Measurements from ENCODE around the gene RAF1.

Gene RAF1

DNA sequence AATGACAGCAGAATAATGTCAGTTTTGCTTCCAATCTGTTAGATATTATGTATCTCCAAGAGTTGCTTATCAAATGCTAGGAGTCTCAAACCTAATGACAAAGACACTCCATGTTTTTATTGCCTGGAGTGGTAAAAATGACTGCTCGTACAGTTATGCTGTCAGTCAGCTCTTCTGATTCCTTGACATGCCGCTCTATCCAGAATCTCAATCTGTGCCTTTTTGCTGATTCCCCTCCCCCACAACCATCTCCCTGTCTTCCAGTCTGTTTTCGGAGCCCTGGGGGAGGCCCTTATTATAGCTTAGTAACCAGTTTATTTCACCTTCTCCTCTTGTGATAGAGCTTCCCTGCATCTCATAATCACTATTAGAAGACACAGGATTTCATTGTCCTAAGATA, 104.4 kb downstream of the RAF1 start:
- no peaks in the 10 kb centered on the region for H3K27me3 ChIP-seq (ENCODE audit: low read length)
- H3F3A ChIP-seq (ENCODE audit: insufficient read depth): no peaks in the 10 kb centered on the region
- H3K4me3 ChIP-seq (ENCODE audit: insufficient read depth, low read length, poor library complexity, severe bottlenecking): no peak overlapping the region
- TF ChIP-seq, protein P1, sequence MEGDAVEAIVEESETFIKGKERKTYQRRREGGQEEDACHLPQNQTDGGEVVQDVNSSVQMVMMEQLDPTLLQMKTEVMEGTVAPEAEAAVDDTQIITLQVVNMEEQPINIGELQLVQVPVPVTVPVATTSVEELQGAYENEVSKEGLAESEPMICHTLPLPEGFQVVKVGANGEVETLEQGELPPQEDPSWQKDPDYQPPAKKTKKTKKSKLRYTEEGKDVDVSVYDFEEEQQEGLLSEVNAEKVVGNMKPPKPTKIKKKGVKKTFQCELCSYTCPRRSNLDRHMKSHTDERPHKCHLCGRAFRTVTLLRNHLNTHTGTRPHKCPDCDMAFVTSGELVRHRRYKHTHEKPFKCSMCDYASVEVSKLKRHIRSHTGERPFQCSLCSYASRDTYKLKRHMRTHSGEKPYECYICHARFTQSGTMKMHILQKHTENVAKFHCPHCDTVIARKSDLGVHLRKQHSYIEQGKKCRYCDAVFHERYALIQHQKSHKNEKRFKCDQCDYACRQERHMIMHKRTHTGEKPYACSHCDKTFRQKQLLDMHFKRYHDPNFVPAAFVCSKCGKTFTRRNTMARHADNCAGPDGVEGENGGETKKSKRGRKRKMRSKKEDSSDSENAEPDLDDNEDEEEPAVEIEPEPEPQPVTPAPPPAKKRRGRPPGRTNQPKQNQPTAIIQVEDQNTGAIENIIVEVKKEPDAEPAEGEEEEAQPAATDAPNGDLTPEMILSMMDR (IDR thresholded peaks at IDR 0.05; ENCODE audit: insufficient read depth, low read length, poor library complexity, severe bottlenecking): no peak
- TF ChIP-seq EZH2phosphoT487 (conservative IDR thresholded peaks at IDR 0.05; ENCODE audit: low read length): no peak
- no peaks in the 10 kb centered on the region for H3K36me3 ChIP-seq (ENCODE audit: low read length)
- no peaks in the 10 kb centered on the region for H3K9me2 ChIP-seq (replicated peaks; ENCODE audit: insufficient read depth, low read length)
- no peak overlapping the region for H3K4me2 ChIP-seq (ENCODE audit: low read depth, low read length, poor library complexity, severe bottlenecking)
- peaks cover 74% of the 10 kb centered on the region for H3K79me2 ChIP-seq (ENCODE audit: insufficient read depth, low read length)
- no peaks in the 10 kb centered on the region for H3K9me3 ChIP-seq (ENCODE audit: insufficient read depth, low read length)
- H2AFZ ChIP-seq (ENCODE audit: low read depth, low read length, severe bottlenecking): no peak overlapping the region
- no peak overlapping the region for H3K27ac ChIP-seq (ENCODE audit: low read depth, low read length)
- H3K9ac ChIP-seq (ENCODE audit: low read length): no peak overlapping the region
- H4K20me1 ChIP-seq (ENCODE audit: low read depth, low read length): peaks cover 3% of the 10 kb centered on the region; the same call in 1 of the 2 replicates

- Histone ChIP-seq H4K20me1 (ENCODE audit: low read depth, low read length) (peaks cover 3% of the 10 kb centered on the region; the same call in 1 of the 2 replicates), H3K4me3 (ENCODE audit: insufficient read depth, low read length, poor library complexity, severe bottlenecking) (no peak overlapping the region), H3K27ac (ENCODE audit: low read depth, low read length) (no peak overlapping the region)
These were observed 105.2 kb downstream of the RAF1 start for GRCh38 chr3:12558706-12559105.

GRCh38 chr3:12557473-12558100, 106.3 kb downstream of the RAF1 start:
- no peaks in the 10 kb centered on the region for H3K9me2 ChIP-seq (replicated peaks; ENCODE audit: insufficient read depth, low read length)
- H3K79me2 ChIP-seq (ENCODE audit: insufficient read depth, low read length): peaks cover 57% of the 10 kb centered on the region
- H2AFZ ChIP-seq (ENCODE audit: low read depth, low read length, severe bottlenecking): peak overlapping the region; percentile 97
- H3K27me3 ChIP-seq (ENCODE audit: low read length): no peaks in the 10 kb centered on the region
- H3K27ac ChIP-seq (ENCODE audit: low read depth, low read length): peak overlapping the region; percentile 70
- no peaks in the 10 kb centered on the region for H3K36me3 ChIP-seq (ENCODE audit: low read length)
- H4K20me1 ChIP-seq (ENCODE audit: low read depth, low read length): peaks cover 3% of the 10 kb centered on the region; the same call in 1 of the 2 replicates
- no peaks in the 10 kb centered on the region for H3K9me3 ChIP-seq (ENCODE audit: insufficient read depth, low read length)
- TF ChIP-seq EZH2phosphoT487 (conservative IDR thresholded peaks at IDR 0.05; ENCODE audit: low read length): no peak
- TF ChIP-seq, protein P1 (IDR thresholded peaks at IDR 0.05; ENCODE audit: insufficient read depth, low read length, poor library complexity, severe bottlenecking): no peak
- H3K9ac ChIP-seq (ENCODE audit: low read length): peak overlapping the region; percentile 84
- peak overlapping the region; percentile 74 for H3K4me3 ChIP-seq (ENCODE audit: insufficient read depth, low read length, poor library complexity, severe bottlenecking)
- no peaks in the 10 kb centered on the region for H3F3A ChIP-seq (ENCODE audit: insufficient read depth)
- H3K4me2 ChIP-seq (ENCODE audit: low read depth, low read length, poor library complexity, severe bottlenecking): peak overlapping the region; percentile 95

More at GRCh38 chr3:12558706-12559105, 105.2 kb downstream of the RAF1 start:
- peak overlapping the region; percentile 84; the same call in 1 of the 2 replicates for H3K9ac ChIP-seq (ENCODE audit: low read length)
- peaks cover 66% of the 10 kb centered on the region for H3K79me2 ChIP-seq (ENCODE audit: insufficient read depth, low read length)
- no peaks in the 10 kb centered on the region for H3K36me3 ChIP-seq (ENCODE audit: low read length)
- no peaks in the 10 kb centered on the region for H3K9me3 ChIP-seq (ENCODE audit: insufficient read depth, low read length)
- peak overlapping the region; percentile 95 for H3K4me2 ChIP-seq (ENCODE audit: low read depth, low read length, poor library complexity, severe bottlenecking)
- H3K27me3 ChIP-seq (ENCODE audit: low read length): no peaks in the 10 kb centered on the region
- no peaks in the 10 kb centered on the region for H3F3A ChIP-seq (ENCODE audit: insufficient read depth)
- no peaks in the 10 kb centered on the region for H3K9me2 ChIP-seq (replicated peaks; ENCODE audit: insufficient read depth, low read length)
- TF ChIP-seq, protein P1 (IDR thresholded peaks at IDR 0.05; ENCODE audit: insufficient read depth, low read length, poor library complexity, severe bottlenecking): no peak
- TF ChIP-seq EZH2phosphoT487 (conservative IDR thresholded peaks at IDR 0.05; ENCODE audit: low read length): no peak
- H2AFZ ChIP-seq (ENCODE audit: low read depth, low read length, severe bottlenecking): no peak overlapping the region

Data from SU-DHL-6 (cell line).